ENCODE data around the gene GNAL.

GNAL gene

GRCh38 chr18:11821208-11821607 lies 132.1 kb downstream of the GNAL start (continued):
- TF ChIP-seq TSHZ1 (tag by site-specific recombination; IDR thresholded peaks at IDR 0.05; ENCODE audit: borderline replicate concordance), result no peak
- TF ChIP-seq ZNF23 (tag by site-specific recombination; IDR thresholded peaks at IDR 0.05; ENCODE audit: borderline replicate concordance), result no peak
- no peak for TF ChIP-seq ZNF121 (tag by site-specific recombination; IDR thresholded peaks at IDR 0.05)
- no peak for TF ChIP-seq ZNF19 (tag by site-specific recombination; IDR thresholded peaks at IDR 0.05; ENCODE audit: low read depth)
- no peak for TF ChIP-seq KLF16 (tag by site-specific recombination; IDR thresholded peaks at IDR 0.05)
- TF ChIP-seq ZNF18 (tag by site-specific recombination; IDR thresholded peaks at IDR 0.05), result no peak
- no peak for TF ChIP-seq ZNF112 (tag by site-specific recombination; IDR thresholded peaks at IDR 0.05)

GRCh38 chr18:11821643-11822237 lies 132.7 kb downstream of the GNAL start:
- H3K36me3 ChIP-seq (ENCODE audit: control insufficient read depth in 2 of 2, insufficient read depth in 1 of 2, low read length in 2 of 2), result no peaks in the 10 kb centered on the region
- no peaks in the 10 kb centered on the region for H3K9me3 ChIP-seq (ENCODE audit: control insufficient read depth, insufficient read depth, low read depth, low read length)
- CTCF ChIA-PET, result no interaction called here
- H3K27ac ChIP-seq (ENCODE audit: extremely low read depth, low read depth, low read length), result no peak overlapping the region
- POLR2A ChIA-PET, result interaction anchor here (0.6 kb wide), 1 partner anchor 18 kb away, joined by 3 read pairs; no protein-coding TSS in a partner anchor
- no peaks in the 10 kb centered on the region for H3K4me1 ChIP-seq (ENCODE audit: control insufficient read depth, insufficient read depth, low read length)
- no peak overlapping the region for H3K4me3 ChIP-seq (ENCODE audit: low read depth, low read length)
- no peak for TF ChIP-seq TSHZ1 (tag by site-specific recombination; IDR thresholded peaks at IDR 0.05; ENCODE audit: borderline replicate concordance)
- no peak for TF ChIP-seq KLF7 (tag by site-specific recombination; IDR thresholded peaks at IDR 0.05; ENCODE audit: borderline replicate concordance)
- no peak for TF ChIP-seq ZNF394 (tag by site-specific recombination; IDR thresholded peaks at IDR 0.05; ENCODE audit: borderline replicate concordance)
- TF ChIP-seq ZNF501 (tag by site-specific recombination; IDR thresholded peaks at IDR 0.05), result no peak
- no peak for TF ChIP-seq ZFP3 (tag by site-specific recombination; IDR thresholded peaks at IDR 0.05; ENCODE audit: low read depth)
- TF ChIP-seq KLF10 (tag by site-specific recombination; IDR thresholded peaks at IDR 0.05), result no peak
- TF ChIP-seq ZSCAN5A (tag by site-specific recombination; IDR thresholded peaks at IDR 0.05), result no peak
- TF ChIP-seq ZNF324 (tag by site-specific recombination; IDR thresholded peaks at IDR 0.05), result no peak
- TF ChIP-seq ZNF391 (tag by site-specific recombination; IDR thresholded peaks at IDR 0.05; ENCODE audit: borderline replicate concordance, low read depth), result no peak
- no peak for TF ChIP-seq HOXD13 (CRISPR knock-in tag; IDR thresholded peaks at IDR 0.05; ENCODE audit: borderline replicate concordance)
- TF ChIP-seq GFI1B (tag by site-specific recombination; IDR thresholded peaks at IDR 0.05), result no peak
- no peak for TF ChIP-seq ZNF677 (tag by site-specific recombination; IDR thresholded peaks at IDR 0.05)
- TF ChIP-seq TCF7L2 (IDR thresholded peaks at IDR 0.05; ENCODE audit: borderline replicate concordance, low read depth, low read length), result no peak

Data from HEK293 (cell line).